ENCODE measurements around the gene SCN4A.
"Not testable (repeated sequence)": the region's sequence is repeated elsewhere in the genome, so short reads cannot be mapped to it uniquely, and the experiment has no call there.

DNA sequence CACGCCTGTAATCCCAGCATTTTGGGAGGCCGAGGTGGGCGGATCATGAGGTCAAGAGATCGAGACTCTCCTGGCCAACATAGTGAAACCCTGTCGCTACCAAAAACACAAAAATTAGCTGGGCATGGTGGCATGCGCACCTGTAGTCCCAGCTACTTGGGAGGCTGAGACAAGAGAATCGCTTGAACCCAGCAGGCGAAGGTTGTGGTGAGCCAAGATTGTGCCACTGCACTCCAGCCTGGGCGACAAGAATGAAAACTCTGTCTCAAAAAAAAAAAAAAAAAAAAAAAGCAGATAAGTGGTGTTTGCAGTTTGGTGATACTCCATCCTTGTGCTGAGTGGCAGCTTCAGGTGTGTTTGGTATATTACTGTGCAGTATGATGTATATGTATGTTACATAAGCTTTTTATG, 46.8 kb upstream of the SCN4A start:
- not testable (repeated sequence) for TF ChIP-seq POLR2A (IDR thresholded peaks at IDR 0.05; ENCODE audit: low read length); GATA1 (IDR thresholded peaks at IDR 0.05; ENCODE audit: low read depth, low read length)
